ENCODE data around the gene SLC34A2.
"Not testable (repeated sequence)": the region's sequence is repeated elsewhere in the genome, so short reads cannot be mapped to it uniquely, and the experiment has no call there.

The SLC34A2 gene

GRCh38 chr4:25658777-25659176 is 3.1 kb downstream of the SLC34A2 start:
- DNase-seq (ENCODE audit: low read depth in 2 of 3, low spot score in 2 of 3): no peak

GRCh38 chr4:25661441-25661840 is 5.8 kb downstream of the SLC34A2 start:
- not testable (repeated sequence) for DNase-seq (ENCODE audit: low read depth in 2 of 3, low spot score in 2 of 3)

- no peak for DNase-seq (ENCODE audit: low read depth in 2 of 3, low spot score in 2 of 3)
Measured at GRCh38 chr4:25662306-25662705, 6.7 kb downstream of the SLC34A2 start.

- DNase-seq (ENCODE audit: low read depth in 2 of 3, low spot score in 2 of 3): no peak
Measured at GRCh38 chr4:25663781-25664180, 8.1 kb downstream of the SLC34A2 start.

GRCh38 chr4:25666031-25666630 is 10.5 kb downstream of the SLC34A2 start:
- DNase-seq (ENCODE audit: low read depth in 2 of 3, low spot score in 2 of 3): no peak

- no peak for DNase-seq (ENCODE audit: low read depth in 2 of 3, low spot score in 2 of 3)
Measured at GRCh38 chr4:25667931-25668557, 12.4 kb downstream of the SLC34A2 start.

GRCh38 chr4:25670991-25671390 is 15.3 kb downstream of the SLC34A2 start:
- no peak for DNase-seq (ENCODE audit: low read depth in 2 of 3, low spot score in 2 of 3)

- DNase-seq (ENCODE audit: low read depth in 2 of 3, low spot score in 2 of 3): no peak
Measured at GRCh38 chr4:25672756-25673155, 17.1 kb downstream of the SLC34A2 start.

- no peak for DNase-seq (ENCODE audit: low read depth in 2 of 3, low spot score in 2 of 3)
Measured at GRCh38 chr4:25674386-25674785, 18.7 kb downstream of the SLC34A2 start.

GRCh38 chr4:25676221-25676620 is 20.6 kb downstream of the SLC34A2 start:
- no peak for DNase-seq (ENCODE audit: low read depth in 2 of 3, low spot score in 2 of 3)

- no peak for DNase-seq (ENCODE audit: low read depth in 2 of 3, low spot score in 2 of 3)
Measured at GRCh38 chr4:25677157-25677556, 21.5 kb downstream of the SLC34A2 start.

- no peak for DNase-seq (ENCODE audit: low read depth in 2 of 3, low spot score in 2 of 3)
Measured at GRCh38 chr4:25677943-25678342, 22.3 kb downstream of the SLC34A2 start.

- no peak for DNase-seq (ENCODE audit: low read depth in 2 of 3, low spot score in 2 of 3)
Measured at GRCh38 chr4:25687773-25688172, 32.1 kb downstream of the SLC34A2 start.

- no peak for DNase-seq (ENCODE audit: low read depth in 2 of 3, low spot score in 2 of 3)
Measured at GRCh38 chr4:25694466-25694865, 38.8 kb downstream of the SLC34A2 start.

GRCh38 chr4:25696409-25696808 is 40.8 kb downstream of the SLC34A2 start:
- DNase-seq (ENCODE audit: low read depth in 2 of 3, low spot score in 2 of 3): no peak

GRCh38 chr4:25697516-25697915 is 41.9 kb downstream of the SLC34A2 start:
- DNase-seq (ENCODE audit: low read depth in 2 of 3, low spot score in 2 of 3): no peak

- DNase-seq (ENCODE audit: low read depth in 2 of 3, low spot score in 2 of 3): no peak
Measured at GRCh38 chr4:25700661-25701060, 45.0 kb downstream of the SLC34A2 start.

- no peak for DNase-seq (ENCODE audit: low read depth in 2 of 3, low spot score in 2 of 3)
Measured at GRCh38 chr4:25702848-25703247, 47.2 kb downstream of the SLC34A2 start.

- no peak for DNase-seq (ENCODE audit: low read depth in 2 of 3, low spot score in 2 of 3)
Measured at GRCh38 chr4:25703731-25704388, 48.2 kb downstream of the SLC34A2 start.

- DNase-seq (ENCODE audit: low read depth in 2 of 3, low spot score in 2 of 3): no peak
Measured at GRCh38 chr4:25704516-25704915, 48.9 kb downstream of the SLC34A2 start.

- no peak for DNase-seq (ENCODE audit: low read depth in 2 of 3, low spot score in 2 of 3)
Measured at GRCh38 chr4:25710637-25711036, 55.0 kb downstream of the SLC34A2 start.

GRCh38 chr4:25712611-25713010 is 57.0 kb downstream of the SLC34A2 start:
- no peak for DNase-seq (ENCODE audit: low read depth in 2 of 3, low spot score in 2 of 3)

GRCh38 chr4:25713812-25714211 is 58.2 kb downstream of the SLC34A2 start:
- no peak for DNase-seq (ENCODE audit: low read depth in 2 of 3, low spot score in 2 of 3)

Data from activated CD8-positive, alpha-beta memory T cell treated with anti-CD3 and anti-CD28 coated beads for 48 hours (primary cell).